ENCODE data around the gene WDR26.
"Not testable (repeated sequence)": the region's sequence is repeated elsewhere in the genome, so short reads cannot be mapped to it uniquely, and the experiment has no call there.

The WDR26 gene

DNA sequence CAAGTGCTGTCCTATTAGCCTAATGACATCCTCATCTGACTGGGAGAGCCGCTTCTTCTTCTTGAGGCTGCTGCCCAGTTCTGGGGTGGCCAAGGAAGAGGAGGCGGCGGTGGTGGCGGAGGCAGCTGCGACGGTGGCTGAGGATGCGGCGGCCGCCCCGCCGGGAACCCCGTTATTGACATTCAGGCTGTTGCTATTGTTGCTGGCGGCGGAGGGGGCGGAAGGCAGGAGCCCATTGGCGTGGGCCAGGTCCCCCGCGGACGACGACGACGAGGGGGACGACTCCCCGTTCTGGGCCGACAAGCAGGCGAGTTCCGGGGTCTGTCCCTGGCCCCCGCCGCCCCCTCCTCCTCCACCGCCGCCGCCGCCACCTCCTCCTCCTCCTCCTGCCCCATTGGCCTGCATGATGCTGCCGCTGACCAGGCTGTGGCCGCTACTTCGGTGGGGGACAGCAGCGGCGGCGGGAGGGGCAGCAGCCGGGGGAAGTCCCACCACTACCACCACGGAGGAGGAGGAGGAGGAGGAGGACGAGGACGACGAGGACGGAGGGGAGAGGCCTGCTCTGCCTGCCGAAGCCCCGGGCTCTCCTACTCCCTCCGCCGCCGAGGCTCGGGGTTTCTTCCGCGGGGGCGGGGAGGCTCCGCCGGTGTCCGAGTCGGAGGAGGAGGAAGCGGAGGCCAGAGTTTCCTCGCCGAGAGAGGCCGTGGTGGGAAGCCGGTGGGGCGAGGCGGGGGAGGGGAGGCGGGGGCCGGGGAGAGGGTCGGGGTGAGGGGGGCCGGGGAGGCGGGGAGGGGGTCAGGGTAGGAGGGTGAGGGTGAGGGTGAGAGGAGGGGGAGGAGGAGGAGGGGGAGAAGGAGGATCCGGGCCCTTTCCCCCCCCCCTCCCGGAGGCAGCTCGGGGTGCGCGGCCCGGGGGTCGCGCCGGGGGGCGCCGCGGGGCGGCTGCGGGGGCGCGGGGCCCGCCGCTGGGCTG is 610 bp downstream of the WDR26 start:
- DNase-seq, result no peak

DNA sequence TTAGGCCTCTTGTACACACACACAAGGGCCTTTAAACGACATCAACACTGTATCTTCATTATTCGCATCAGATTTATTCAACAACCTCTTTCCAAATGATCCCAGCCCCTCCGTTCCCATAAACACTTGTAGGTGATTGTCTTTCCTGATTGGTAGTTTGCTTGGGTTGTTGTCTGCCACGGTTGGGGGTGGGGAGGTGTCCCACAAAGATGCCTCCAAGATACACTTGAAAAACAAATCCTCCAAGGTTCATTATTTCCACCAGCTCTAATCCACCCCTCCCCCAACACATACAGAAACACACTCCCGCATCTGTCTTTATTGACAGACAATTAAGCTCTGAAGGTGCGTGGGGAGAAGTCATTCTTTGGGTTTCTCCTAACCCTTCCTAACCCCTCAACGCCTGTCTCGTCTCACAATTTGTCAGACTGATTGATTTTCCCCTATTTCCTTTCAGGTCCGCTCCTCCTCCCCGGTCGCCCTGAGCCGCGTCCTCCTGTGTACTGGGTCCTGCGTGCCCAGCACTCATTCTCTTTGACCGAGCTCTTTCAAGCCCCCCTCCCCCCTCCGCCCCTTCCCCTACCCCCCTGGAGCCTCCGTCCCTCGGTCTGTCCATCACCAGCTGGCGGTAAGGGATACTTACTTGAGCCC is 1.4 kb downstream of the WDR26 start:
- no peak for DNase-seq

DNA sequence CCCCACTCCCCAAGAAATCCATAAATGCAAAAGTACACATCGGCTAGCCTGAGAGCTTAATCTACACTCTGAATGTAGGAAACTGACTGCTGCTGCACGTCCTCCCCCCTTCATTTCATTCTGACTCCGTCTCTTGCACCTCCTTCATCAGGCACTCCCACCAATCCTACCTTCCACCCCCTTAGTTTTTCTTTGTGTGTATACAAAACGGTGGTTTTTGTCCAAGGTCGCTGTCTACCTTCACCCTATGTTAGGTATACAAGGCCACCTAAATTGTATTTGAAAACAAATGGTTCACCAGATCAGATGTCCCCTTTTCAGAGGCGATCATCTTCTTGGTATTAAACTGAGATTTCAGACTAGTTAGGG is 1.9 kb downstream of the WDR26 start:
- no peak for DNase-seq

DNA sequence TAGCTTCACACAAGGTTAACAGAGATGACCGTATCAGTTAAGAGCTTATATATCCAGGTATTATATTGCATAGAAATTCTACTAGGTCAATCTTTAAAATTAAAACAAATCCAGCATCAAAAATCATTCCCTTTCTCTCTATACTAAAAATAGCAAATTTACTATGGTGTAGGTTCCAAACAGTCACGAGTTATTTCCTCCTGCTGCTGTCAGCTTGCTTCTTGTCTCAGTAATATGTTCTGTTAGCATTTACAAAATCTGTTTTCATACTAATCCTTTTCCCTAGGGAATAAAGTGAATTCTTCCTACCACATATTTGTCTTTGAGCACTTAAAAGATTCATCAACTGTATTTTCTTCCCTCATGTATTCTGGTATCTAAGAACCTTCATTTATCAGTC is 2.5 kb downstream of the WDR26 start:
- DNase-seq, result no peak

- DNase-seq, result no peak
These were observed 2.9 kb downstream of the WDR26 start for GRCh38 chr1:224431726-224432125.

DNA sequence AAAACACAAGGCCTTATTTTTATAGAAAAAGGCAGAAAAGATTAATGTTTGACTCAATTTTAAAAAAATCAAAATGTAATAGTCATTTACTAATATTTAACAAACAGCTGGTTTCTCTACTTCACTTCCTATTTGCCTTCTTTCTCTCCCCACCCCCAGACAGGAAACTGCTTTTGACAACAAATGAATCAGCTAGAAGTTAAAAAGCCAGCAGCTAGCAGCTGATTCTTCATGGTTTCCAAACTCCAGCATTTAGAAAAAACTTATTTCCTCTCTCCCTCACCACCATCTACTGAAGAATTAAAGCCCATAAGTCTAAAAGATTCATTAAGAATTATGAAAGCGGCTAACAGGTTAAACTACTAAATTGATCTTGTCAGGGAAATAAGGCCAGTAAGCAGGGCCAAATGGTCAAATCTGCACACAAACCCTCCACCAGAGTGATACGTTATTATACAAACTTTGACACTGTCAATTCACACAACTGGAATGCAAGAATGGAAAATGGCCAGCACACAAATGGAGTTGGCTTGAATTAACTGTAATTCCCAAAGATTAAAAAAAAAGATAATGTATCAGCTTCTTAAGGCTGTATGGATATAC is 4.0 kb downstream of the WDR26 start:
- DNase-seq, result no peak

DNA sequence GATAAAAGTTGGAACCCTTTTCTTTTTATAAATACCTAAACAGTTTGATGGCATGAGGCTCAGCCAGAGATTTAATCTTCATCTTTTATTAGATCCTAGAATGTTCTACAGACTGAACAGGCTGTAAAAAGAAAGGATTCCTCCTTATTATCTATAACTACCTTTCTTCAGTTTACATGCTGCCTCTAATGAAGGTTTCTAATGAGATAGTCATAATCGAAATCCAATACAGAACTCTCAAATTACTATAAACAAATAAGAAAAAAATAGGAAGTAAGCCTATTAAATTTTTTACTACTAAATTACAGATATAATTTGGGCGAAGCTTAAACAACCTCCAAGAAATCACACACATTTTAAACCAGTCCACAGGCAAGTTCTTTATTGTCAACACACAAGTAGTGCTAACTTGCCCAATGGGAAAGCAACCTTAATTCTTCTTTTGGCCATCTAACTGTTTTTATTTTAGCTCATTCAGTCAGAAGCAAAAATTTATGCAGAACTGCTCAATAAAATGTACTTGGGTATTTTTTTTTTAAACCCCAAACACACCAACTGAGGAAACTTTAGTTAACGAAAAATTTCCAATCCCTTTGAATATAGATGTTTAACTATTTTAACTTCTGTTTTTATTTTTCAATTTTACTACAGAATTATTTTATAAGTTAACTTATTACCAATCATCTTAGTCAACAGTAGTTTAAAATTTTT is 4.8 kb downstream of the WDR26 start:
- no peak for DNase-seq

GRCh38 chr1:224428713-224429112 is 5.9 kb downstream of the WDR26 start:
- not testable (repeated sequence) for DNase-seq

- DNase-seq, result no peak
These were observed 7.3 kb downstream of the WDR26 start for GRCh38 chr1:224427346-224427745.

DNA sequence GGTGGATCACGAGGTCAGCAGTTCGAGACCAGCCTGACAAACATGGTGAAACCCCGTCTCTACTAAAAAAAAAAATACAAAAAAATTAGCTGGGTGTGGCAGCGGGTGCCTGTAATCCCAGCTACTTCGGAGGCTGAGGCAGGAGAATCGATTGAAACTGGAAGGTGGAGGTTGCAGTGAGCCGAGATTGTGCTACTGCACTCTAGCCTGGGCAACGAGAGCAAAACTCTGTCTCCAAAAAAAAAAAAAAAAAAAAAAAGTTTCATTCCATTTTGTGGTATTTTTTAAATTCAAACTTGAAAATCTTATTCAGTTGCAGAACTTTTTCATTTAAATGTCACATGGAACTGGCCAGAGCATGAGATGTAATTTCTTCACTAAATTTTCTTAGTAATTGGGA is 7.7 kb downstream of the WDR26 start:
- not testable (repeated sequence) for DNase-seq

DNA sequence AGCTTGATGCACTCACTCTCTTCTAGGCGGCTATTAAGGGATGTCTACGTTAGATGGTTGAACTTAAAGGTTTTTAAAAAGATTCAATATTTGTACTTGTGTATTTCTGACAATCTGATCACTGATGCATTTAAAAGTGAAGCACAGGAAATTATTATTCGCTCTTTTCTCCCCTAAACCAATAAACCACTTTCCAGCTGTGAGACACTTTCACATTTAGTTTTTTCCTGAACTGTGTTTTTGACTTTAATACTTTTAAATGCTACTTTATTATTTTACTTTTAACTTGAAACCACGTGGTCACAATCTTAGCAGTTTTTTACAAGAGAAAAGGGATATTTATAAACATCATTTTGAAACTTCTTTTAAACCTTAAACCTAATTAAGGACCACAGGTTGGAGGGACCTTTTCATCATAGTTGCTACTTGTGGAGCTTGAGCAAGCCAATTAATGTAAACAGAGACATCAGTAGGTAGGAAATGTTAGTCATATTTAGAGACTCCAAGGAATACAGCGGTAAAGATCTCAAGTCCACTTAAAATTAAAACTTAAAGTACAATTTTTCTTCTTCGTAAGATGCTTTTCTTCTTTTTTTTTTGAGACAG is 9.2 kb downstream of the WDR26 start:
- DNase-seq, result no peak

DNA sequence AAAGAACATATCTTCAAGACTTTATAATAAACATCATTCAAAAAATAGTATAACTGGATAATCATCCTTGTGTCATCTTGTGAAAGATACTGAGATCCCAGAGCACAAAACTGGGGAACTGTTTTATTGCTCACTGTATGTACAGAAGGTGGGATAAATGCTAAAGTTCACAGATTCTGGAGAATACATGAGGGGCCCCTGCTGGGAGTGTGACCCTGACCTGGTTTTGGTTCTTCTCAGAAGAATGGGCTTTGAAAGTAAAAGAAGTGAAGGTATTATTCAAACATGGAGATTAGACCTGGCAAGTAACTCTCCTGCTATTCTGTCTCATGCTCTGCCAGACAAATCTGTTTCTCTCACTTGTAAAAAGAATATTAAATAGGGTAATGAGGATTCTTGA is 14.5 kb downstream of the WDR26 start:
- DNase-seq, result no peak

- DNase-seq, result no peak
These were observed 22.8 kb downstream of the WDR26 start for GRCh38 chr1:224411766-224412165.

GRCh38 chr1:224408294-224408590 is 26.4 kb downstream of the WDR26 start:
- DNase-seq, result no peak

DNA sequence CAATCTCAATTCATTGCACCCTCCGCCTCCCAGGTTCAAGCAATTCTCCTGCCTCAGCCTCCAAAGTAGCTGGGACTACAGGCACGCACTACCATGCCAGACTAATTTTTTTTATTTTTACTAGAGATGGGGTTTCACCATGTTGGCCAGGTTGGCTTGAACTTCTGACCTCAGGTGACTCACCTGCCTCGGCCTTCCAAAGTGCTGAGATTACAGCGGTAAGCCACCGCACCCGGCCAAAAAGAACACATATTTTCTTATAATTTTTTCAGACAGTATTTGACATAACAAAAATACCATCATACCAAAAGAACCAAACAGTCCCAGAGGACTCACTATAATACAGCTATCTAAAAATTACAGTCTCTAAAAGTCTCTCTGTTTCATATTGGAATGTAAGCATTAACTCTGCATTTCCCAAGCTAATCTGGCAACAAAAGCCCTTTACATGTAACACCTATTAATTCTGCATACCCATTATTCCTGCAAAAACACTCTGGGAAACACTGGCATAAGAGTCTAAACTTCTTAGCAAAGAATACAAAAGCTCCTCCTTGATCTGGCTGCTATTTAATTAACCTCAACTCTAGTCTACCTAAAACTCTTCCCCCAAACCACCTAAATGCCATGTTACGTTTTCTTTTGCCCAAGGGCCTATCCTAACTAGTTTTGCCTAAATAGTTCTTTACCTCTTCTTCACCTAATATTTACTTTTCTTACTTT is 26.9 kb downstream of the WDR26 start:
- DNase-seq, result no peak

DNA sequence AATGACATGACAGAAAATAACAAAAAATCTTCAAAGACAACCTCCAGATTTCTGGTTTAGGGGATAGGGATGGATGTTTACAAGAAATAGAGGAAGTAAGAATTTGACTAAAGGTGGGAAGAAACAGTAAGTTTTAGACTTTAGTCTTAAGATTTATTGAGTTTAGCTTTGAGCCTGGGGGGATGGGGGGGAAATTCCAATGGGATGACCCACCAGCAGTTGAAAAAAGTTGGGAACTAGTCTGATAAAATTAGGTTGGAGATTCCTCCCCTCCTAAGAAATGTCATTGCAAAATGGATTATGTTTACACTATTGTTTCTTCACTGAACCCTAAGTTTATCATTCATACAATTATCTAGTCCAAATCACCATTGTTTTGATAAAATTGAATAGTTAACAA is 28.4 kb downstream of the WDR26 start:
- no peak for DNase-seq

- DNase-seq, result no peak
These were observed 29.0 kb downstream of the WDR26 start for GRCh38 chr1:224405604-224405970.

DNA sequence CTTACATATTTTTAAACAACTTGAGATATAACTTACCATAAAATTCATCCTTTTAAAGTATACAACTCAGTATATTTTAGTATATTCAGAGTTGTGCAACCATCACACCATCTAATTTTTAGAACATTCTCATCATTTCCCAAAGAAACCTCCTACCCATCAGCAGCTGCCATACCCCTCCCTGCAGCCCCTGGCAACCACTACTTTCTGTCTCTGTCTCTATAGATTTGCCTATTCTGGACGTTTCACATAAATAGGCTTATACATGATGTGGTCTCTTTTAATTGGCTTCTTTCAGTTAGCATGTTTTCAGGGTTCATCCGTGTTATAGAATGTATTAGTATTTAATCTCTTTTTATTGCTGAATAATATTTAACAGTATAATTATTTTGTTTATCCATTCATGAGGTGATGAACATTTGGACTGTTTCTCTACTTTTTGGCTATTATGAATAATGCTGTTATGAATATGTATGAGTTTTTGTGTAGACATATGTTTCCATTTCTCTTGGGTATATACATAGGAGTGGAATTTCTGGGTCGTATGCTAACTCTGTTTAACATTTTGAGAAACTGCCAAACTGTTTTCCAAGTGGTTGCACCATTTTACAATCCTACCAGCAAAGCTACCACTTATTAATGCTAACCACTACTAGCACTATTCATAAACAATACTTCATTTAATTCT is 29.5 kb downstream of the WDR26 start:
- DNase-seq, result no peak

GRCh38 chr1:224402472-224403036 is 32.0 kb downstream of the WDR26 start:
- no peak for DNase-seq

GRCh38 chr1:224399887-224400286 is 34.7 kb downstream of the WDR26 start:
- no peak for DNase-seq

DNA sequence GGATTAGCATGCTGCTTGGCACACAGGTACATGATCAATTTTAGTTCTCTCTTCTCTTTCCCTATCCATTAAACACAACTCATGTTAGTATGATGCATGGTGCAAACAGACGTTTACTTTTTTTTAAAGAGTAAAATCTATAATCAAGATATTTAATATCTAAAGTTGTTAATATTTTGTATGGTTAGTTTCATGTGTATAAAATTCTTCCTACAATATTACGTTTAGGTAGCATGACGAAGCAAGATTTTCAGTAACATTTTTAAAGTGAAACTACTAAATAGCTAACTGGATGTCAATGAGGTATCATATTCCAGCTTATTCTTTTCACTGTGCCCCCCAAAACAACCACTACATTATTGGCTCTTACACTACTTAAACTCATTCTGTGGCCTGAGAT is 41.3 kb downstream of the WDR26 start:
- no peak for DNase-seq

Measured in NCI-H2029 (cell line).